Lower leg skin (tissue), 4 donors: ENCODE data around the gene CHRND. TPM values are rescaled to one million over a fixed set of nuclear protein-coding genes. Genes with fewer than 3 reads are reported as not detected.

Source experiments
- DNase-seq, 2 donors: peaks; one replicate each; pipeline ENCODE4 v3.0.0-alpha.2; 2019; ENCODE audit warnings: low spot score in 2 of 2
- H3K4me3 ChIP-seq: fragments of 200-600 bp; sonication (generic); 2 replicates; pipeline ENCODE4 v1.5.1; 2017; ENCODE audit warnings: mild to moderate bottlenecking, low read depth; ENCODE audit not compliant: poor library complexity, severe bottlenecking
- CTCF ChIP-seq, 3 donors: fragments of 450-650 bp; IDR thresholded peaks; one replicate each; pipeline ENCODE4 v1.5.1; 2016; ENCODE audit warnings: antibody characterized with exemption in 3 of 3, mild to moderate bottlenecking in 3 of 3, moderate library complexity in 2 of 3
- POLR2A ChIP-seq, 2 donors: fragments of 450-650 bp; IDR thresholded peaks; one replicate each; pipeline ENCODE4 v1.6.1; 2016 to 2017; ENCODE audit warnings: antibody characterized with exemption in 2 of 2, mild to moderate bottlenecking in 1 of 2, moderate library complexity in 1 of 2
- WGBS, 2 donors: methylation state at CpG; one replicate each; pipeline ENCODE4 v1.1.5; 2018; 5-methylcytosine and 5-hydroxymethylcytosine counted together
- intact Hi-C: fragments of 100-400 bp; cut with DNase I; formaldehyde crosslinking; loops from one replicate; pipeline ENCODE4 v1.15.0; 2023; ENCODE audit warnings: low total_unique reads
- total RNA-seq, 4 donors: library from RNA; depleted of rRNA; stranded (reverse); fragments of >200 nt; gene quantifications; one replicate each; pipeline ENCODE4 v1.1.0, GENCODE V29; 2016

The CHRND gene
- total RNA-seq, 4 donors from 2014 or later = not detected

GRCh38 chr2:232542715-232543467 lies 16.9 kb downstream of the CHRND start:
- H3K4me3 ChIP-seq = no peak overlapping the region
- intact Hi-C loops = no loop called here
- WGBS, 2 donors = 88 to 89% methylated on average over 20 of the region's 20 CpGs
- DNase-seq = peak in 1 of 2 donors; percentile 75
- TF ChIP-seq POLR2A (IDR thresholded peaks at IDR 0.05) = no peak
- TF ChIP-seq CTCF (IDR thresholded peaks at IDR 0.05) = no peak

GRCh38 chr2:232543491-232543890 lies 17.5 kb downstream of the CHRND start:
- intact Hi-C loops = no loop called here
- WGBS, 2 donors = 88 to 91% methylated on average over 14 of the region's 14 CpGs

GRCh38 chr2:232543928-232544631 lies 18.1 kb downstream of the CHRND start:
- intact Hi-C loops = no loop called here
- whole genome bisulfite sequencing, 2 donors = 97 to 98% methylated on average over 15 to 19 of the region's 19 CpGs
- TF ChIP-seq CTCF (IDR thresholded peaks at IDR 0.05) = no peak
- peak in 1 of 2 donors; percentile 82 for DNase-seq
- no peak overlapping the region for H3K4me3 ChIP-seq

More at GRCh38 chr2:232543491-232543890, 17.5 kb downstream of the CHRND start:
- TF ChIP-seq POLR2A (IDR thresholded peaks at IDR 0.05) = no peak
- TF ChIP-seq CTCF (IDR thresholded peaks at IDR 0.05) = no peak
- peak in 1 of 2 donors; percentile 76 for DNase-seq
- no peak overlapping the region for H3K4me3 ChIP-seq

GRCh38 chr2:232544674-232545073 lies 18.7 kb downstream of the CHRND start:
- 92 to 94% methylated on average over 6 of the region's 6 CpGs for WGBS, 2 donors
- intact Hi-C loops = no loop called here
- TF ChIP-seq CTCF (IDR thresholded peaks at IDR 0.05) (no peak), POLR2A (IDR thresholded peaks at IDR 0.05) (no peak)
- no peak overlapping the region for H3K4me3 ChIP-seq
- no peak for DNase-seq

- H3K4me3 ChIP-seq = no peak overlapping the region
- peak in 1 of 2 donors; percentile 60 for DNase-seq
- intact Hi-C loops = no loop called here
- WGBS, 2 donors = 87 to 90% methylated on average over 17 of the region's 17 CpGs
- TF ChIP-seq POLR2A (IDR thresholded peaks at IDR 0.05) (no peak), CTCF (IDR thresholded peaks at IDR 0.05) (no peak)
Observed at GRCh38 chr2:232545511-232546375, 19.8 kb downstream of the CHRND start.
